ENCODE measurements around the gene CTBP1.

DNA sequence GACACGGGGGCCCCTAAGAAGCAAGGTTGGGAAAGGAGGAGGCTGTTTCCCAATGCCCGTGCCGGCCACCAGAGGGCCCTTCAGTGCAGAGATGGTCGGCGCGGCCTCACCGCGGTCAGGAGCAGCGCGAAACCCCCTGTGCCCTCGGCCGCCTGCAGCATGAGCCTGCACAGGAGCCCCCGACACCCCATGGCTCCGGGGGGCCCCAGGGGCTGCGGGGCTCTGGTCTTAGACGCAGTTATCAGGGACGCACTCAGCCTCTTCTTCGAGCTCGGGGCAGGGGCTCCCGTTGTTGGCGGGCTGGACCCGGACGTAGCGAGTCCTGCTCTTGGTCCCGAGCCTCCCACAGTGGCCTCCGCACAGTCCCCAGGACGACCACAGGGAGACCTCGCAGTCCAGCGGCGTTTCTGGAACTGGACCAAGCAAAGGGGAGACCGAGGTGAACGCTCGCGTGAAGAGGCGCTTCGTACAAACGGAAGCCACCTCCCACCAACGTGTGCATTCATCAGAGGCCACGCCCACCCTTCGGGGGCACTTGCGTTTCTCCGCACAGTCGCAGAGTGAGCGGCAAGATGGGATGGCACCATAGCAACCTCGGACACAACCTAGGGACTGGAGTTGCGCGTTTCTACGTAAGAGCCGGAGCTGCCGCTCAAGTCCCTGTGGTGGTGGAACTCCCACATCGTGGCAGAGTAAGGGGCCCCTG is 81.5 kb downstream of the CTBP1 start:
- TF ChIP-seq, protein P1, sequence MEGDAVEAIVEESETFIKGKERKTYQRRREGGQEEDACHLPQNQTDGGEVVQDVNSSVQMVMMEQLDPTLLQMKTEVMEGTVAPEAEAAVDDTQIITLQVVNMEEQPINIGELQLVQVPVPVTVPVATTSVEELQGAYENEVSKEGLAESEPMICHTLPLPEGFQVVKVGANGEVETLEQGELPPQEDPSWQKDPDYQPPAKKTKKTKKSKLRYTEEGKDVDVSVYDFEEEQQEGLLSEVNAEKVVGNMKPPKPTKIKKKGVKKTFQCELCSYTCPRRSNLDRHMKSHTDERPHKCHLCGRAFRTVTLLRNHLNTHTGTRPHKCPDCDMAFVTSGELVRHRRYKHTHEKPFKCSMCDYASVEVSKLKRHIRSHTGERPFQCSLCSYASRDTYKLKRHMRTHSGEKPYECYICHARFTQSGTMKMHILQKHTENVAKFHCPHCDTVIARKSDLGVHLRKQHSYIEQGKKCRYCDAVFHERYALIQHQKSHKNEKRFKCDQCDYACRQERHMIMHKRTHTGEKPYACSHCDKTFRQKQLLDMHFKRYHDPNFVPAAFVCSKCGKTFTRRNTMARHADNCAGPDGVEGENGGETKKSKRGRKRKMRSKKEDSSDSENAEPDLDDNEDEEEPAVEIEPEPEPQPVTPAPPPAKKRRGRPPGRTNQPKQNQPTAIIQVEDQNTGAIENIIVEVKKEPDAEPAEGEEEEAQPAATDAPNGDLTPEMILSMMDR (optimal IDR thresholded peaks at IDR 0.05 in 1 of 3, IDR thresholded peaks at IDR 0.05 in 1 of 3, conservative IDR thresholded peaks at IDR 0.05 in 1 of 3; ENCODE audit: extremely low read depth in 1 of 3, insufficient read depth in 2 of 3, low read length in 3 of 3): peak in 2 of 3 experiments; percentile 72 to 96
- TF ChIP-seq EZH2 (IDR thresholded peaks at IDR 0.05; ENCODE audit: low read length): no peak

Data from keratinocyte (primary cell).